Right lobe of liver (tissue), 6 donors: ENCODE results near the gene CPTP. TPM values are rescaled to one million over a fixed set of nuclear protein-coding genes. Genes with fewer than 3 reads are reported as not detected.

ENCODE experiments used
- ATAC-seq, 4 donors: fragments of 200-7000 bp; cut with Tn5 transposase; one replicate each; pipeline ENCODE4 v1.9.1; 2020; ENCODE audit warnings: mild to moderate bottlenecking in 4 of 4, moderate library complexity in 4 of 4
- DNase-seq, 3 donors: peaks; one replicate each; pipeline ENCODE4 v3.0.0-alpha.2; 2020
- H3K27ac ChIP-seq, 3 donors: fragments of 200-600 bp; one replicate each; pipeline ENCODE4 v1.8.0; 2022
- H3K27me3 ChIP-seq, 2 donors: fragments of 200-600 bp; one replicate each; pipeline ENCODE4 v1.8.0; 2022
- H3K36me3 ChIP-seq, 4 donors: fragments of 200-600 bp; sonication (generic) in 1 of 4; one replicate each; pipeline versions ENCODE4 v1.5.1 to v1.8.0; 2017 to 2022; ENCODE audit warnings: control low read depth in 1 of 4
- H3K4me1 ChIP-seq, 4 donors: fragments of 200-600 bp; sonication (generic) in 1 of 4; one replicate each; pipeline versions ENCODE4 v1.5.1 to v1.8.0; 2017 to 2022; ENCODE audit warnings: control low read depth in 1 of 4
- H3K4me3 ChIP-seq, 3 donors: fragments of 200-600 bp; one replicate each; pipeline ENCODE4 v1.8.0; 2022
- H3K9me3 ChIP-seq, 4 donors: fragments of 200-600 bp; sonication (generic) in 1 of 4; one replicate each; pipeline versions ENCODE4 v1.5.1 to v1.8.0; 2017 to 2022; ENCODE audit warnings: control low read depth in 1 of 4
- CTCF ChIP-seq, 4 donors: fragments of 200-600 bp in 3 of 4; fragments of 450-650 bp in 1 of 4; IDR thresholded peaks; one replicate each; pipeline versions ENCODE4 v1.5.1 to v1.8.0; 2016 to 2022; ENCODE audit warnings: antibody characterized with exemption in 4 of 4, mild to moderate bottlenecking in 2 of 4
- POLR2A ChIP-seq: fragments of 450-650 bp; IDR thresholded peaks from one replicate; pipeline ENCODE4 v1.6.1; 2017; ENCODE audit warnings: antibody characterized with exemption, mild to moderate bottlenecking
- WGBS: methylation state at CpG from one replicate; pipeline ENCODE4 v1.1.6; 2018; ENCODE audit warnings: low coverage, low lambda C conversion rate; ENCODE audit not compliant: insufficient coverage; ENCODE audit errors: missing lambda C conversion rate; 5-methylcytosine and 5-hydroxymethylcytosine counted together
- intact Hi-C, 2 donors: fragments of 100-400 bp; cut with DNase I; formaldehyde crosslinking; loops; one replicate each; pipeline versions ENCODE4 v1.11.2 to v1.14.1; 2022
- microRNA-seq, 2 donors: library from miRNA; unstranded; fragments of <30 nt; microRNA quantifications; one replicate each; pipeline ENCODE4, GENCODE V29; 2019 to 2020
- small RNA-seq, 2 experiments: library from RNA; depleted of rRNA; stranded (forward); fragments of <200 nt; gene quantifications; one replicate each; pipeline ENCODE3, GENCODE V24; 2016
- total RNA-seq, 6 experiments: library from RNA; depleted of rRNA in 2 of 6; stranded (reverse); fragments of >200 nt in 2 of 6; fragmentation: NEBNext Ultra II Directional in 3 of 6; extraction: Animal tissue kit (Norgen Biotek cat#: 25700) in 3 of 6; gene quantifications; one replicate each; pipeline versions ENCODE4 v1.1.0 to v1.2.4, GENCODE V29; 2016 to 2023
- donor health status: DM: no; HTN: yes; CAD: no.
- donor health status: DM: no; HTN: no; CAD: no.
- donor health status: DM: no; HTN: no; CAD: no.
- donor health status: DM: no; HTN: yes; CAD: no.
- donor health status: DM: no; HTN: yes; CAD: no.

CPTP gene
- total RNA-seq, 6 experiments from 2014 or later, result 26.9 to 57.7 (median 33.1) TPM

- H3K4me3 ChIP-seq, result no peak overlapping the region
- WGBS, result 76% methylated on average over 4 of the region's 10 CpGs
These were observed 52.1 kb downstream of the CPTP start for GRCh38 chr1:1376551-1377226.

GRCh38 chr1:1377540-1378205 lies 53.1 kb downstream of the CPTP start:
- DNase-seq (no peak), ATAC-seq (no peak)
- TF ChIP-seq CTCF (IDR thresholded peaks at IDR 0.05) (no peak), POLR2A (no peak)
- Histone ChIP-seq H3K27ac (no peak overlapping the region), H3K9me3 (no peaks in the 10 kb centered on the region), H3K4me1 (peaks cover 0 to 16% (median 4%) of the 10 kb centered on the region in 4 donors), H3K27me3 (no peaks in the 10 kb centered on the region), H3K4me3 (no peak overlapping the region), H3K36me3 (peaks cover 0 to 6% (median 0%) of the 10 kb centered on the region in 4 donors)
- WGBS, result 94% methylated on average over 13 of the region's 16 CpGs
- intact Hi-C loops, result no loop called here

More at GRCh38 chr1:1376551-1377226, 52.1 kb downstream of the CPTP start:
- no peaks in the 10 kb centered on the region for H3K9me3 ChIP-seq
- DNase-seq, result no peak
- intact Hi-C loops, result no loop called here
- peaks cover 0 to 6% (median 0%) of the 10 kb centered on the region in 4 donors for H3K36me3 ChIP-seq
- H3K27me3 ChIP-seq, result no peaks in the 10 kb centered on the region
- H3K4me1 ChIP-seq, result peaks cover 0 to 25% (median 9%) of the 10 kb centered on the region in 4 donors
- no peak overlapping the region for H3K27ac ChIP-seq
- no peak for TF ChIP-seq CTCF (IDR thresholded peaks at IDR 0.05)
- no peak for TF ChIP-seq POLR2A
- no peak for ATAC-seq

Small RNAs within 50 kb of the gene (microRNA-seq; reads per million reads assigned to microRNA genes)
- gene MIR6726 (0 to 1.4 reads per million in 2 donors), gene MIR6727 (0 to 0.29 reads per million in 2 donors), gene MIR6808 (0 to 0.64 reads per million in 2 donors)

Small RNAs within 50 kb of the gene (small RNA-seq; reads per million reads assigned to genes)
- gene MIR6726, result 0 reads per million in 2 experiments

Other genes starting within 250 kb of the CPTP start
- gene C1orf159, start 208.7 kb upstream of the CPTP start, total RNA-seq, result 1 to 10 TPM; 4.0 to 7.7 (median 6.4) TPM
- not detected for gene TTLL10, start 150.9 kb upstream of the CPTP start, total RNA-seq
- under 1 TPM in 2 of 6 experiments, not detected in 4; 0.24 to 0.27 TPM for gene TNFRSF18, start 118.2 kb upstream of the CPTP start, total RNA-seq
- under 1 TPM in 4 of 6 experiments, not detected in 2; 0.20 to 0.99 (median 0.28) TPM for gene TNFRSF4, start 110.6 kb upstream of the CPTP start, total RNA-seq
- 100 to 1,000 TPM; 112 to 148 (median 142) TPM for gene SDF4, start 92.8 kb upstream of the CPTP start, total RNA-seq
- 10 to 100 TPM in 2 of 6 experiments, 1 to 10 TPM in 4; 6.3 to 14.3 (median 7.8) TPM for gene B3GALT6, start 92.6 kb upstream of the CPTP start, total RNA-seq
- gene C1QTNF12, start 78.1 kb upstream of the CPTP start, total RNA-seq, result 1 to 10 TPM in 4 of 6 experiments, under 1 TPM in 1, not detected in 1; 0.40 to 4.0 (median 1.1) TPM
- 10 to 100 TPM; 25.5 to 30.6 (median 26.9) TPM for gene UBE2J2, start 50.9 kb upstream of the CPTP start, total RNA-seq
- gene SCNN1D, start 44.4 kb upstream of the CPTP start, total RNA-seq, result 1 to 10 TPM; 1.7 to 6.2 (median 3.4) TPM
- 10 to 100 TPM; 20.1 to 28.0 (median 22.0) TPM for gene ACAP3, start 16.9 kb upstream of the CPTP start, total RNA-seq
- 10 to 100 TPM in 2 of 6 experiments, 1 to 10 TPM in 4; 5.6 to 21.6 (median 8.4) TPM for gene PUSL1, start 16.2 kb upstream of the CPTP start, total RNA-seq
- 10 to 100 TPM; 35.1 to 52.4 (median 43.5) TPM for gene INTS11, start 142 bp upstream of the CPTP start, total RNA-seq
- 1 to 10 TPM in 2 of 6 experiments, under 1 TPM in 4; 0.10 to 2.7 (median 0.33) TPM for gene TAS1R3, start 6.5 kb downstream of the CPTP start, total RNA-seq
- 10 to 100 TPM; 32.7 to 54.6 (median 41.2) TPM for gene DVL1, start 24.6 kb downstream of the CPTP start, total RNA-seq
- gene MXRA8, start 33.8 kb downstream of the CPTP start, total RNA-seq, result 10 to 100 TPM in 2 of 6 experiments, 1 to 10 TPM in 4; 2.2 to 11.9 (median 3.3) TPM
- gene AURKAIP1, start 50.4 kb downstream of the CPTP start, total RNA-seq, result 100 to 1,000 TPM in 3 of 6 experiments, 10 to 100 TPM in 3; 70.0 to 140 (median 104) TPM
- 100 to 1,000 TPM in 4 of 6 experiments, 10 to 100 TPM in 2; 80.8 to 127 (median 101) TPM for gene CCNL2, start 74.5 kb downstream of the CPTP start, total RNA-seq
- 10 to 100 TPM; 44.1 to 91.2 (median 56.5) TPM for gene MRPL20, start 82.5 kb downstream of the CPTP start, total RNA-seq
- gene ANKRD65, start 96.5 kb downstream of the CPTP start, total RNA-seq, result under 1 TPM; 0.19 to 0.89 (median 0.35) TPM
- 100 to 1,000 TPM in 1 of 6 experiments, 10 to 100 TPM in 5; 39.5 to 195 (median 78.7) TPM for gene VWA1, start 110.9 kb downstream of the CPTP start, total RNA-seq
- gene ATAD3C, start 124.9 kb downstream of the CPTP start, total RNA-seq, result 1 to 10 TPM in 4 of 6 experiments, under 1 TPM in 2; 0.74 to 3.1 (median 1.9) TPM
- 10 to 100 TPM in 3 of 6 experiments, 1 to 10 TPM in 3; 8.9 to 15.0 (median 10.2) TPM for gene ATAD3B, start 147.0 kb downstream of the CPTP start, total RNA-seq
- gene ATAD3A, start 187.4 kb downstream of the CPTP start, total RNA-seq, result 10 to 100 TPM; 10.8 to 31.7 (median 13.1) TPM
- gene TMEM240, start 215.8 kb downstream of the CPTP start, total RNA-seq, result under 1 TPM in 1 of 6 experiments, not detected in 5; 0.40 TPM